Cortex of kidney (tissue), 1 donor: ENCODE results near the gene RNGTT.
"Not testable (repeated sequence)": the region's sequence is repeated elsewhere in the genome, so short reads cannot be mapped to it uniquely, and the experiment has no call there.

Experiments used
- DNase-seq: peaks from one replicate; lab custom pipeline; 2025; lab: John Stamatoyannopoulos, UW

RNGTT gene

GRCh38 chr6:88970301-88970700, 6.9 kb upstream of the RNGTT start:
- no peak for DNase-seq

- DNase-seq = not testable (repeated sequence)
Measured at GRCh38 chr6:88969255-88969654, 5.8 kb upstream of the RNGTT start.

- no peak for DNase-seq
Measured at GRCh38 chr6:88967891-88968290, 4.5 kb upstream of the RNGTT start.

GRCh38 chr6:88965691-88966090, 2.3 kb upstream of the RNGTT start:
- DNase-seq = no peak

- no peak for DNase-seq
Measured at GRCh38 chr6:88964509-88964908, 1.1 kb upstream of the RNGTT start.

GRCh38 chr6:88958842-88959241, 4.6 kb downstream of the RNGTT start:
- DNase-seq = no peak

GRCh38 chr6:88953550-88954386, 9.7 kb downstream of the RNGTT start:
- DNase-seq = no peak

GRCh38 chr6:88952065-88952704, 11.2 kb downstream of the RNGTT start:
- no peak for DNase-seq

GRCh38 chr6:88945415-88946008, 17.9 kb downstream of the RNGTT start:
- DNase-seq = no peak

GRCh38 chr6:88933521-88933920, 29.9 kb downstream of the RNGTT start:
- no peak for DNase-seq

- DNase-seq = not testable (repeated sequence)
Measured at GRCh38 chr6:88932019-88932418, 31.4 kb downstream of the RNGTT start.

GRCh38 chr6:88922775-88923548, 40.5 kb downstream of the RNGTT start:
- DNase-seq = no peak

GRCh38 chr6:88921734-88922133, 41.7 kb downstream of the RNGTT start:
- DNase-seq = no peak

- DNase-seq = no peak
Measured at GRCh38 chr6:88920774-88921733, 42.4 kb downstream of the RNGTT start.

GRCh38 chr6:88920088-88920487, 43.3 kb downstream of the RNGTT start:
- DNase-seq = no peak

- no peak for DNase-seq
Measured at GRCh38 chr6:88919032-88919431, 44.4 kb downstream of the RNGTT start.

GRCh38 chr6:88916615-88917208, 46.7 kb downstream of the RNGTT start:
- no peak for DNase-seq

- no peak for DNase-seq
Measured at GRCh38 chr6:88914895-88915598, 48.4 kb downstream of the RNGTT start.

GRCh38 chr6:88914180-88914579, 49.2 kb downstream of the RNGTT start:
- no peak for DNase-seq

- no peak for DNase-seq
Measured at GRCh38 chr6:88913471-88913870, 49.9 kb downstream of the RNGTT start.
